Measurements from ENCODE around the gene CBX7. TPM values are rescaled to one million over a fixed set of nuclear protein-coding genes. Genes with fewer than 3 reads are reported as not detected.

The CBX7 gene
- polyA plus RNA-seq, 3 donors: 7.1 to 13.8 (median 8.1) TPM

DNA sequence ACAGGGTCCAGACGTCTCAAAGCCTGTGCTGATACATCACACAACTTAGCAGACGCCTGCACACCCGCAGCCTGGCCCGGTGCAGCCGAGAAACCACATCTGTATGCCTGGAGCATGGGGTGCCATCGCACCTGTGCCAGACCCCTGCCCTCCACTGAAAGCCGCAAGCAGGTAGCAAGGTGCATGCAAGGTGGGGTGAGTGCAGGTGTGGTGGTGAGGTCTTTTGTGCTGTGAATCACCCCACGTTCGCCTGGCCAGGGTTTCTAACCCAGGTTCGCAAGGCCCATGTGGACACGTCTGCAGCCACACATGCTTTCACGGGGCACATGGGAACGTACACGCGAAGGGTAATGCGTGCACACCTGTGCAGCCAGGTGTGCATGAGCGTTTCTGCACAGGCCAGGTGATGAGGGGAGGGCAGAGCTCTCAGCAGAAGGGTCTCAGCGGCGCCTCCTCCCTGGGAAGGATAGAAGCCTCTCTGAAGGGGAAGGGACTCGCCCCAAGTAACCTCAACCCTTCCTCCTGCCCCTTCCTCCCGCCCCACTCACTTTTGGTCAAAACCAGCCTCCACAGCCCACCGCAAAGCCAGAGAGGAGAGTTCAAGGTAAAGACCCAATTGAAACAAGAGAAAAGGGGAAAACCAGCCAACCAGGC lies 19.5 kb downstream of the CBX7 start:
- DNase-seq (ENCODE audit: extremely low read depth in 1 of 11, low read depth in 9 of 11, low spot score in 4 of 11): no peak

DNA sequence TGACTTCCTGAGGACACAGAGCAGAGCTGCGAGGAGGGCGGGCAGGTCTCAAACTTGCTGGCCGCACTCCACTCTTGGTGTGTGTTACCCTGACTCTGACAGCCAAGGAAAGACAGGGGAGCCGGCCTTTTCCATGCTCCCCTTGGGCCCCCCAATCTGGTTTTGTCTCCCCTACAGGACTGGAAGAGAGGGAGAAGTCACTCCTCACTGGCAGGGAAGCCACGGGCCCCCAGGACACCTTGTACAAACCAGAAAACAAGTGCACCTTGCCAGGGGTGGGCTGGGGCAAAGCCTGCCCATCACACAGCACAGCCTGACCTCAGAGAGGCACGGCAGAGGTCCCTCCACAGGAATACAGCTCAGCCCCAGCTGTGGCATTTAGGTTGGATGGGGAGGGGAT lies 20.2 kb downstream of the CBX7 start:
- no peak for DNase-seq (ENCODE audit: extremely low read depth in 1 of 11, low read depth in 9 of 11, low spot score in 4 of 11)

DNA sequence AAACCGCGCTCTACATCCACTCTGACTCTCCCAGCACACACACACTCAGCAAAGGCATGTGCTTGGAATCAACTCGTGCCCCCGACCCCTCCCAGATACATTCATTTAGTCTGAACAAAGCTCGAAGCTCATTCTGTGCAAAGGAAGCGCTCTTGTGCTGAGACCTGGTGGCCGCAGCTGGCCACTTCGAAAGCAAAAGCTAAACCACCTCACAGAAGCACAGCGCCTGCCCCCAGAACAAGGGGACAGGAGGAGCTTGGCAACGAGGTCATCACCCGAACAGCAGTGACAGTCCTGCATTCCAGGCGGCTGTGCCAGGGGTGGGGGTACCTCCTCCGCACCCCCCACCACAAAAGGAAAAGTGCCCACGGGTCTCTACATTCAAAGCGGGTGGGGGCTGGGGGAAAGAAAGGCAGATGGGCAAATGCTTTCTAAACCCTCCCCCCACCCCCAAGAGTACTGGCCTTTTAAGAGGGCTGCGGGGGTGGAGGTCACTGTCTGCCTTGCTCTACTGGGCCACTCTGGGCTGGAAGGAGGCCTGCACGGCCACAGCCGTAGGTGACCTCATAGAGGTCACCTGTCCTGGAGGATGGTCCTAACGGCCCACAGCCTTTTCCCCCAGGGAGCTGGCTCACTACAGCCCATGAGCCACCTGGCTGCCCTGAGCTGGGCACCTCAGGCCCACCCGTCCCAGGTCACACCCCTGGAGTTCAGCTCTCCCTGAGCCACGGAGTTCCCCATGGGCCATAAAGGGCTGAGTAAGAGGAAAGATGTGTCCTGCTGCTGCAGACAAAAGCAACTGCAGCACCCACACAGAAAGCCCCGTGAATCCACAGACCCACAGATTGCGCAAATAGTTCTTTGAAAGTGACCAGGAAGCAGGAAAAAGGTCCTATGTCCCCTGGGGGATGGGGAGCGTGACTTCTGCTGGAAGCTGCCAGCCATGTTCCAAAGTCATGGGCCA lies 21.3 kb downstream of the CBX7 start:
- DNase-seq (ENCODE audit: extremely low read depth in 1 of 11, low read depth in 9 of 11, low spot score in 4 of 11): no peak

DNA sequence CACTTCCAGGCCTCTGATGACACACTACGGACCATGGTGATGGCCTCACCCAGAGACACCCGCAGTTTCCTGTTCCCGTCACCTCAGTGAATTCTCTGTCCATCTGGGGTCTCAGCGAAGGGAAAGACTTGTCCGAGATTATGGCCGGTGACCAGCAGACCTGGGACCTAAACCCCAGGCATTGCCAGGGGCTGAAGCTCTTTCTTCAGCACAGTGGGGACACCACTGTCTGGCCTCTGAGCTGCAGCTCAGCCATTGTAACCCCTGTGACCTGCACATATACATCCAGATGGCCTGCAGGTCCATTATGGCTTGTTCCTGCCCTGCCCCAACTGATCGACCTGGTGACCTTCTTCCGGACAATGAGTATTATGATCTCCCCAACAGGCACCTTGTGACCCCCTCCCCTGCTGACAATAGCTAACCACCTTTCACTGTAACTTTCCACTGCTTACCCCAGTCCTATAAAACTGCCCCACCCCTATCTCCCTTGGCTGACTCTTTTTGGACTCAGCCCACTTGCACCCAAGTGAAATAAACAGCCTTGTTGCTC lies 22.3 kb downstream of the CBX7 start:
- DNase-seq (ENCODE audit: extremely low read depth in 1 of 11, low read depth in 9 of 11, low spot score in 4 of 11): no peak

DNA sequence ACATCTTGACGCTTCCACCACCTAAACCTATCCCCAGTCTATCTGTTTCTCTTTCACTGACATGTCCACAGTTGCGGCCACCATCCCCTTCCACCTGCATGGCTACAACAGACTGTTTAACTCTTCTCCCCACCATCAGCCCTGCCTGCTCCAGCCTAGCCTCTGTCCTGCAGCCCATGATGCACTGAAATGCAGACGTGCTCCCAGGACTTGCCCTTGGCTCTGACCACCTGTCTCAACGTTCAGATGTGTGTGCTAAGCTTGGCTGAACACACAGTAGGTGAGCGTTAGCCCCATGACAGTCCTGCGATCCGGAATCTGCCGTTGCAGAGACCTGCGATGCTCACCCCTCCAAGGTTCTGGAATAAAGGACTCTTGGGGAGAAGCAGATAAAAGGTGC lies 22.7 kb downstream of the CBX7 start:
- DNase-seq (ENCODE audit: extremely low read depth in 1 of 11, low read depth in 9 of 11, low spot score in 4 of 11): no peak

DNA sequence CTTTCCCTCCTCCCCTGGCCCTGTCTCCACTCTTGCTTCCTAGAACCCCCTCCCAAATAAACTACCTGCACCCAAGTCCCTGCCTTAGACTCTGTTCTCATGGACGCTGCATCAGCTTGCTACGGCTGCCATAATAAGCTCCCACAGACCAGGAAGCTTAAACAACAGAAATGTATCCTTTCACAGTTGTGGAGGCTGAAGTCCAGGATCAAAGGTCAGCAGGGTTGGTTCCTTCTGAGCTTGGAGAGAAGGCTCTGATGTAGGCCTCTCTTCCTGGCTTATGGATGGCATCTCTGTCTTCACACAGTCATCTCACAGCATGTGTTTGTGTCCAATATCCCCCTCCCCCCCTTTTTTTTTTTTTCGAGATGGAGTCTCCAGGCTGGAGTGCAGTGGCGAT lies 23.4 kb downstream of the CBX7 start:
- no peak for DNase-seq (ENCODE audit: extremely low read depth in 1 of 11, low read depth in 9 of 11, low spot score in 4 of 11)

DNA sequence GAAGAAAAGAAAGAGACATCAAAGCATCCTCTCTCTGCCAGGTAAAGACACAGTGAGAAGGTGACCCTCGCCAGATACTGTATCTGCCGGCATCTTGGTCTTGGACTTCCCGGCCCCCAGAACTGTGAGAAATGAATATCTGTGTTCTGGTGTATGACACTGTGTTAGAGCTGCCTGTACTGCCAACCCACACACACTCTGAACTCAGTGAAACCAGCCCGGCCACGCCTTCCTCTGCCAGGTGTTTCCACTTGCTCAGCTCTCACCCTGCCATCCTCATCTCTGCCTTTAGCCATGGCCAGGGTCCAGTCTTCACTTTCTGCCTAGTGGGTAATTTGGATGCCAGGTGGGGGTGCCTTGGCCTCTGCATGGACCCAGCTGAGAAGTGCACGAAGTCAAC lies 24.0 kb downstream of the CBX7 start:
- DNase-seq (ENCODE audit: extremely low read depth in 1 of 11, low read depth in 9 of 11, low spot score in 4 of 11): no peak

DNA sequence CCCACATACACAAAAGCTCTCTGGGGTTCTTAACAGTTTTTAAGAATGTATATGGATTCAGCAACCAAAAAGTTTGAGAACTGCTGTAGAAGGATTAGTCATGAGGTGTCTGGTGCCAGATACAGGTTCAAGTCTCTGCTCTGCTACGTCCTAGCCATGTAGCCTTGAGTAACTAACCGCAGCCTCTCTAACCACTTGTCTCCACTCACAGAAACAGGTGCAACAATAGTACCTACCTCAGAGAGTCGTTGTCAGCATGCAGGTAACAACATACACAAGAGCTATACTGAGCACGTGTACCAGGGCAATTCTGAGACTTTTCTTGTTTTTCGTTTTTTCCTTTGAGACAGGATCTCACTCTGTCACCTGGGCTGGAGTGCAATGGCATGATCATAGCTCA lies 26.9 kb downstream of the CBX7 start:
- DNase-seq (ENCODE audit: extremely low read depth in 1 of 11, low read depth in 9 of 11, low spot score in 4 of 11): no peak

DNA sequence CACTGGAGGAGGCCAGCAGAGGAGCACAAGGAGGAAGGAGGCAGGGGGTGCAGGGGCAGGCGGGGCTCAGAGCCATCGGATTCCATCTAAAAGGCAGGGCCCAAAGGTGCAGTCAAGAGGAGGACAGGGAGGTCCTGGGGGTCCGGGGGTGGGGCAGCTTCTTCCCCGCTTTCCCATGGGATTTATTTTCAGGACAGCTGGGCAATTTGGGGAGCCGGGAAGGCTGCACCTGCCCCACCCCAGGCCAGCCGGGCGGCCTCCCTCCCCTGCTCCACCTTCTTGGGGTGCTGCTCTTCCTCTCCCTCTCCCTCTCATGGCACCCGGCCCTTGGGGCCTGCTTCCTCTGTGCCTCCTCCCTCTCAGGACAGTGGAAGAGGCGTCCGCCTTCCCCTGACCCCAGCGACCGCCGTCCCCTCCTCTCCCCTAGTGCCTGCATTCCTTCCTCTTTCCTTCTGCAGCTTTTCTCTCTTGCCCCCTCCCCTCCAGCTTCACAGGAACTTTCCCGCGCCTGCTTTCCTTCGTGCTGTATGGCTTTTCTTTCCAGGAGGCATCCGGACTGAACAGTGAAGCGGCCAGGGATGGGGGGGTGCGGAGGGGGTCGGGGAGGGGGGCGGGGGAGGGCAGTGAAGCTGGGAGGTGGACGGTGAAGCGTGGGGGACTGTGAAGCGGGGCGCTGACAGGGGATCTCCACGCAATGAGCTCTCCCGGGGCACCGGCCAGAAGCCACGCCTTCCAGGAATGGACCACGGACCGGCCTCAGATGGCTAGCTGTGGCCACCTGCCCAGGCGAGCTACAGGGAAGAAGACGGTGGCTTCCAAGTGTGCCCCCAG lies 28.5 kb downstream of the CBX7 start:
- DNase-seq (ENCODE audit: extremely low read depth in 1 of 11, low read depth in 9 of 11, low spot score in 4 of 11): peak in 1 of 11 donors; percentile 33

DNA sequence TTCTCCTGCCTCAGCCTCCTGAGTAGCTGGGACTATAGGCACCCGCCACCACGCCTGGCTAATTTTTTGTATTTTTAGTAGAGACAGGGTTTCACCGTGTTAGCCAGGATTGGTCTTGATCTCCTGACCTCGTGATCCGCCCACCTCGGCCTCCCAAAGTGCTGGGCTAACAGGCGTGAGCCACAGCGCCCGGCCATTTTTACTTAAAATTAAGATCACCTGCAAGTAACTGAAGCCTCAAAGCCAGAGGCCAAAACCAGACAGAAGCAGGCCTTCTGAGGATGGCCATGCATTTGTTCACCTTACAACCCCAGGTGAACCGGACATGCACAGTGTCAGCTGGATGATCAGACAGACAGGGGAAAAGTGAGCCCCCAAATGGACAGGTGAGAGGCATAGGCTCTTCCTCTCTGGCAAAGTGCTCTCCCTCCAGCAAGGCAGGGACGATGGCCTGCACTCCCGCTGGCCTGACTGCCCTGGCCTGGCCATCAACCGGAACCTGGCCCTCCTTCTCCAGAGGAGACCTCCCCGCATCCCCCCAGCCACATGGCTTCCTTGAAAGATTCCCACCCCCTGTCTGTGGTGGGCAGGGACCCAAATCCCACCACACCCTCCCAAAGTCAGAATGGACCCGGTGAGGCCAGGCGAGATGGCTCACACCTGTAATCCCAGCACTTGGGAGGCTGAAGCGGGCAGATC lies 29.6 kb downstream of the CBX7 start:
- DNase-seq (ENCODE audit: extremely low read depth in 1 of 11, low read depth in 9 of 11, low spot score in 4 of 11): no peak

DNA sequence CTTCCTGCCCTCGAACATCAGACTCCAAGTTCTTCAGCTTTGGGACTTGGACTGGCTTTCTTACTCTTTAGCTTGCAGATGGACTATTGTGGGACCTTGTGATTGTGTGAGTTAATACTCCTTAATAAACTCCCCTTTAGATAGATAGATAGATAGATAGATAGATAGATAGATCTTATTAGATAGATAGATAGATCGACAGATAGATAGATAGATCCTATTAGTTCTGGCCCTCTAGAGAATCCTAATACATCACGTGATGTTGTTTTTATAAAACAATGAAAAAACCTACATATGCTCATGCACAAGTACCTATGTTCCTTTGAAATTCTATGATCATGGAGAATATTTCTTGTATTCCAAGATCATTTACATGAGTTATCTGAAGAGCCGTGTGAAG lies 31.5 kb downstream of the CBX7 start:
- DNase-seq (ENCODE audit: extremely low read depth in 1 of 11, low read depth in 9 of 11, low spot score in 4 of 11): no peak

DNA sequence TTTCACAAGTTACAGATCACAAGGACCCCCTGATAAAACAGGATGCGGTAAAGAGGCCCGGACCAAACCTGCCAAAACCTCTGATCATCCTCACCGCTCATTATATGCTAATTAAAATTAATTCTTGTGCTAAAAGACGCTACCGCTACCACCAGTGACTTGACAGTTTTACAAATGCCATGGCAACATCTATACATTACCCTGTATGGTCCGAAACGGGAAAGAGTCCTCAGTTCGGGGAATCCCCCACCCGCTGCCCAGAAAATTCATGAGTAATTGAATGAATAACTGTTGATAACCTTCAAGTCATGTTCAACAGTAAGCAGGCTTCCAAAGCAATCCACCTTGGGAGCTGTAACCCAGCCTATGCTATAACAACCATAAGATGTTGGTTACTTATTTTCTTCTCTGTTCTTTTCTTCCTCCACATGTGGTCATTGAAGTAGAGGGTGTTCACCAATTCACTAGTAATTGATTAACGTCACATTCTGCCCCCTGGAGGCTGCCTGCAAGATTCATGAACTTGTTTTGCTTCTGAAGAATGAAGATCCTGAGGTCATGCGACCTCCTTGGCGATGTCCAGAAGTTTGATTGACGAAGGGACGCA lies 34.8 kb downstream of the CBX7 start:
- no peak for DNase-seq (ENCODE audit: extremely low read depth in 1 of 11, low read depth in 9 of 11, low spot score in 4 of 11)

DNA sequence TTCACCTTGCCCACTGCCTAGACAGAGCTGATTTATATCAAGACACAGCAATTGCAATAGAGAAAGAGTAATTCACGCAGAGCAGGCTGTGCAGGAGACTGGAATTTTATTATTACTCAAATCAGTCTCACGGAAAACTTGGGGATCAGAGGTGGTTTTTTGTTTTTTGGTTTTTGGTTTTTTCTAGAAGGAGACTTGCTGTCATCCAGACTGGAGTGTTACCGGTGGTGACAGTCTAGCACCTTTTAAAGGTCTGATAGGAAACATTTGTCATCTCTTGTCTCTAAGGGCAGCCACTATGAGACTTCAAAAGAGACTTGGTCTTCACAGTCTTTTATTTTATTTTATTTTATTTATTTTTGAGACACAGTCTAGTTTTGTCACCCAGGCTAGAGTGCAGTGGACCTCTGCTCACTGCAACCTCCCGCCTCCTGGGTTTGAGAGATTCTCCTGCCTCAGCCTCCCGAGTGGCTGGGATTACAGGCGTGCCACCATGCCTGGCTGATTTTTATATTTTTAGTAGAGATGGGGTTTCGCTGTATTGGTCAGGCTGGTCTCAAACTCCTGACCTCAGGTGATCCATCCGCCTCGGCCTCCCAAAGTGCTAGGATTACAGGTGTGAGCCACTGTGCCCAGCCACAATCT lies 36.4 kb downstream of the CBX7 start:
- DNase-seq (ENCODE audit: extremely low read depth in 1 of 11, low read depth in 9 of 11, low spot score in 4 of 11): no peak

DNA sequence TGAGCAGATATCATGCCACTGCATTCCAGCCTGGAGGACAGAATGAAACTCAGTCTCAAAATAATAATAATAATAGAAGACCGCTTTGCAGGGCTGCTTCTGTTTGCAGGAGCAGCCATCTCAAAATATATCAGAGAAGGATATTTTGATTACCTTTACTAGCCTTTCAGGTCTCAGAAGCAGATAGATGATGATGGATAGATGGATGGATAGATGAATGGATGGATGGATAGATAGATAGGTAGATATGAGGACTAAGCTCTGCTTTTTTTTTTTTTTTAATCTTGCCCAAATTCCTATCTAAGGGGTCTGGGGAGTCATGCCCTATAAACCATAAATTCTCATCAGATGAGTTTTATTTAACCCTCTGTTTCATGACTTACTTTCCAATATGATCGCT lies 36.9 kb downstream of the CBX7 start:
- no peak for DNase-seq (ENCODE audit: extremely low read depth in 1 of 11, low read depth in 9 of 11, low spot score in 4 of 11)

DNA sequence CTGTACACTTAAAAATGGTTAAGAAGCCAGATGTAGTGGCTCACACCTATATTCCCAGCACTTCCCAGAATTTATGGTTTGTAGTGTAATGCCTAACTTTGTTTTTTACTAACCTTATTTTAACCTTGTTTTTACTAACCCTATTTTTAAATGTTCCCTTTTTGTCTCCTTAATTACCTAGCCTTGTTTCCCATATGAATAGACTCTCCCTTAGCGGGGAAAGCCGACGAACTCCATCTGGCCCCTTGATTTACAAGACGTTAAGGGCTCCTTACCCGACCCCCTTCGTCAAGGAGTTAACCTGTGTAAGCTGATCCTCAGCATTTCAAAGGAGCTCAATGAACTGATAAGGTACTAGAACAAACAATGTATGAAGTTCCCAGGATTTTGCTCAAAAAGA lies 38.4 kb downstream of the CBX7 start:
- peak in 4 of 11 donors; percentile 43 to 60 (median 50) for DNase-seq (ENCODE audit: extremely low read depth in 1 of 11, low read depth in 9 of 11, low spot score in 4 of 11)

DNA sequence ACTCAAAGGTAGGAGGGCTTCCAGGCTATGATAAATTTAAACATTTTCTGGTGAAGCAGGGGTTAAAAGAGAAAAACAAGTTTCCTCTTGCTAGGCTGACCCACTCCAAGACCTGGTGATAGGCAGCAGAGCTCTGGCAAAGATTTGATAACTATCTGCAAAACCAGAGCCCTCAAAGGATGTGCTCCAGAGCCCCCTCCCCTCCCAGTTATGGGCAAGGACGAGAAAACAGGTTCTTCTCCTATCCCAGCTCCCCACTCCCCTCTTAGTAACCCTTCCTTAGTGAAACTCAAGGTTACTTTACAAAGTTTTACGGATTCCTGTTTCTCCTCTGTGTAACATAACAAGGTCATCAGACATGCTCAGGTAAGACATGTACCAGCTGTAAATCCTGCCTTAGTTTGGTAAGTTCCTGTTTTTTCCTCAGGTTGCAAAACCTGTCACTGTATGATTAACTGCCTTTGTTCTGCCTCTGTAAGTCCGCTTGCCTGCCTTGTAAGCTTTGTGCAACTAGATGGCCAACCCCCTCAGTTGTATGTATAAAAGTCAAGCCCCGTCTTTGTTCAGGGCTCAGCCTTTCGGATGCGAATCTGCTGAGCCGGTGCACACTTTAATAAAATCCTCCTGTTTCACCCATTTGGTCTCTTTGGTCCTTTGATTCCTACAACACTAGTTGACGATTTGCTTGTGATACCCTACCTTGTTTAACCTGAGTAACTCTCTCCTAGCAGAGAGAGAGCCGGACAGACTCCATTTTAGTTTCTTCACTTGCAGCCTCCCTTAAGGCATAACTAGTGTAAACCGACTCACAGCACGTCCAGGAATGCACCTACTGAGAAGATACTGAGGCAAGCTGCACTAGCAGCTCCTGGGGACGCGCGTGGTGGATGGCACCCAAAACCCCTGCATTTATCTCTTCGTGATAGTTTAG lies 41.6 kb downstream of the CBX7 start:
- peak in 4 of 11 donors; percentile 47 to 67 (median 56) for DNase-seq (ENCODE audit: extremely low read depth in 1 of 11, low read depth in 9 of 11, low spot score in 4 of 11)

DNA sequence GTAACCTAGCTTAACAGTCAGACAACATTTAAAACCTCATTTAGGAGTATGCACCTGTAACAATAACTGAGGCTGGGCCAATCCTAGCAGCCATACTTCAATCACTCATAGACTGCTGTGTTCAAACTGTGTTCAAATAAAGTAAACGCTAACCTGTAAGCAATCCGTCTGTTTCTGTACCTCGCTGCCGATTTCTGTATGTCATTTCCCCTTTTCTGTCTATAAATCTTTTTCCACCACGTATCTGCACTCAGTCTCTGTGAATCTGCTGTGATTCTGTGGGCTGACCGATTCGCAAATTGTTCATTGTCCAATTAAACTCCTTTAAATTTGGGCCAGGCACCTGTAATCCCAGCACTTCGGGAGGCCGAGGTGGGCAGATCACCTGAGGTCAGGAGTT lies 43.1 kb downstream of the CBX7 start:
- DNase-seq (ENCODE audit: extremely low read depth in 1 of 11, low read depth in 9 of 11, low spot score in 4 of 11): no peak
